H1 (cell line): ENCODE results near the gene GPC6. TPM values are rescaled to one million over a fixed set of nuclear protein-coding genes. Genes with fewer than 3 reads are reported as not detected.

ENCODE experiments used
- CTCF ChIA-PET: fragments of 300-600 bp; sonication (Branson Sonifier 250); formaldehyde crosslinking; loops from one replicate; lab custom pipeline; 2021; ENCODE audit not compliant: partially characterized antibody; lab: Charles Lee
- POLR2A ChIA-PET: fragments of 300-600 bp; sonication (Branson Sonifier 250); formaldehyde crosslinking; loops from one replicate; lab custom pipeline; 2021; ENCODE audit warnings: inconsistent platforms; ENCODE audit not compliant: partially characterized antibody; lab: Charles Lee
- DNase-seq, 2 experiments: peaks; one replicate each; pipeline versions ENCODE4 v3.0.0 to v3.0.0-alpha.2; 2010 to 2022; ENCODE audit warnings: low spot score in 2 of 2, low read depth in 1 of 2, mixed read lengths in 1 of 2
- FAIRE-seq: peaks from 2 replicates; lab custom pipeline; 2011; peaks lifted over from hg19 to GRCh38; lab: Jason Lieb, UNC
- H2AFZ ChIP-seq: 2 replicates; pipeline ENCODE4 v1.8.1; 2012; ENCODE audit warnings: low read length, inconsistent platforms
- H2AK5ac ChIP-seq: 2 replicates; pipeline ENCODE4 v1.6.1; 2013; ENCODE audit warnings: low read depth, low read length
- H2BK120ac ChIP-seq: replicated peaks from 2 replicates; pipeline ENCODE3; 2013; ENCODE audit warnings: low read depth, low read length, inconsistent platforms
- H2BK12ac ChIP-seq: 2 replicates; pipeline ENCODE4 v1.6.1; 2013; ENCODE audit warnings: low read depth, low read length
- H2BK15ac ChIP-seq: 2 replicates; pipeline ENCODE4 v1.6.1; 2013; ENCODE audit warnings: low read length
- H2BK20ac ChIP-seq: 2 replicates; pipeline ENCODE4 v1.6.1; 2013; ENCODE audit warnings: low read length
- H2BK5ac ChIP-seq: 2 replicates; pipeline ENCODE4 v1.6.1; 2013; ENCODE audit warnings: low read depth, low read length
- H3K14ac ChIP-seq: 2 replicates; pipeline ENCODE4 v1.6.1; 2013; ENCODE audit warnings: inconsistent platforms; ENCODE audit not compliant: insufficient read length
- H3K18ac ChIP-seq: 2 replicates; pipeline ENCODE4 v1.6.1; 2013; ENCODE audit warnings: low read length; ENCODE audit errors: extremely low read depth
- H3K23ac ChIP-seq: 2 replicates; pipeline ENCODE4 v1.6.1; 2013; ENCODE audit warnings: inconsistent platforms; ENCODE audit not compliant: insufficient read length
- H3K23me2 ChIP-seq: 2 replicates; pipeline ENCODE4 v1.6.1; 2013; ENCODE audit warnings: low read depth, low read length
- H3K27ac ChIP-seq: 2 replicates; pipeline ENCODE4 v1.6.1; 2011; ENCODE audit warnings: low read depth, low read length, inconsistent platforms
- H3K27me3 ChIP-seq, 4 experiments: replicated peaks in 1 of 4; 1 replicate in 1 of 4; 2 replicates in 3 of 4; pipeline versions ENCODE4 v1.6.1 to v1.8.1; 2011 to 2013; ENCODE audit warnings: low read length in 3 of 4, mild to moderate bottlenecking in 3 of 4, inconsistent platforms in 2 of 4, mixed read lengths in 2 of 4, moderate library complexity in 1 of 4; ENCODE audit not compliant: control insufficient read depth in 3 of 4, insufficient read depth in 3 of 4; ENCODE audit errors: extremely low read depth in 1 of 4
- H3K36me3 ChIP-seq, 4 experiments: 2 replicates each; pipeline versions ENCODE4 v1.6.1 to v1.8.1; 2011 to 2013; ENCODE audit warnings: mild to moderate bottlenecking in 4 of 4, low read length in 3 of 4, moderate library complexity in 2 of 4, control low read depth in 1 of 4, inconsistent platforms in 1 of 4; ENCODE audit not compliant: insufficient read depth in 4 of 4, control insufficient read depth in 2 of 4
- H3K4ac ChIP-seq: replicated peaks from 2 replicates; pipeline ENCODE3; 2013; ENCODE audit warnings: low read length, low read depth, mixed read lengths, inconsistent platforms; ENCODE audit not compliant: insufficient read length
- H3K4me1 ChIP-seq, 4 experiments: replicated peaks in 1 of 4; 1 replicate in 1 of 4; 2 replicates in 3 of 4; pipeline versions ENCODE4 v1.6.1 to v1.8.1; 2011 to 2013; ENCODE audit warnings: low read length in 3 of 4, inconsistent platforms in 2 of 4, mixed read lengths in 1 of 4; ENCODE audit not compliant: insufficient read depth in 4 of 4, control insufficient read depth in 3 of 4
- H3K4me2 ChIP-seq, 2 experiments: 2 replicates each; pipeline versions ENCODE4 v1.6.1 to v1.8.1; 2011 to 2013; ENCODE audit warnings: low read depth in 2 of 2, low read length in 2 of 2, control low read depth in 1 of 2, inconsistent platforms in 1 of 2, mild to moderate bottlenecking in 1 of 2; ENCODE audit not compliant: insufficient read depth in 1 of 2
- H3K4me3 ChIP-seq, 4 experiments: fragments of 200-600, 300-600 bp in 1 of 4; sonication (generic), shearing (Covaris generic), sonication (Bioruptor Twin) in 1 of 4; 2 replicates each; pipeline versions ENCODE4 v1.5.1 to v1.8.1; 2011 to 2016; ENCODE audit warnings: low read length in 4 of 4, low read depth in 3 of 4, control low read depth in 2 of 4, inconsistent platforms in 2 of 4, mild to moderate bottlenecking in 2 of 4, mixed read lengths in 1 of 4, moderate library complexity in 1 of 4; ENCODE audit not compliant: insufficient read depth in 2 of 4; ENCODE audit errors: extremely low read depth in 1 of 4
- H3K56ac ChIP-seq: replicated peaks from 2 replicates; pipeline ENCODE3; 2013; ENCODE audit warnings: low read depth, mild to moderate bottlenecking, mixed read lengths, low read length, inconsistent platforms; ENCODE audit not compliant: insufficient read length
- H3K79me1 ChIP-seq: 2 replicates; pipeline ENCODE4 v1.6.1; 2013; ENCODE audit warnings: low read depth, low read length, control low read depth
- H3K79me2 ChIP-seq, 2 experiments: 2 replicates each; pipeline versions ENCODE4 v1.6.1 to v1.8.1; 2012 to 2013; ENCODE audit warnings: low read length in 2 of 2, mild to moderate bottlenecking in 2 of 2, inconsistent platforms in 1 of 2; ENCODE audit not compliant: insufficient read depth in 2 of 2, control insufficient read depth in 1 of 2
- H3K9ac ChIP-seq, 4 experiments: replicated peaks in 1 of 4; 1 replicate in 1 of 4; 2 replicates in 3 of 4; pipeline versions ENCODE4 v1.6.1 to v1.8.1; 2011 to 2013; ENCODE audit warnings: low read depth in 3 of 4, low read length in 3 of 4, control low read depth in 2 of 4, mild to moderate bottlenecking in 2 of 4, moderate library complexity in 2 of 4, inconsistent platforms in 1 of 4; ENCODE audit errors: extremely low read depth in 1 of 4
- H3K9me3 ChIP-seq, 2 experiments: 2 replicates each; pipeline versions ENCODE4 v1.6.1 to v1.8.1; 2012 to 2013; ENCODE audit warnings: mild to moderate bottlenecking in 2 of 2, moderate library complexity in 2 of 2, control low read depth in 1 of 2, inconsistent platforms in 1 of 2, low read depth in 1 of 2, low read length in 1 of 2, mixed read lengths in 1 of 2; ENCODE audit not compliant: insufficient read depth in 2 of 2
- H4K20me1 ChIP-seq, 2 experiments: replicated peaks in 1 of 2; 2 replicates each; pipeline versions ENCODE3 to v1.8.1; 2011 to 2013; ENCODE audit warnings: inconsistent platforms in 2 of 2, low read length in 2 of 2, mild to moderate bottlenecking in 1 of 2; ENCODE audit not compliant: insufficient read depth in 2 of 2, control insufficient read depth in 1 of 2
- H4K5ac ChIP-seq: 2 replicates; pipeline ENCODE4 v1.6.1; 2013; ENCODE audit warnings: low read length, low read depth, mixed read lengths, inconsistent platforms; ENCODE audit not compliant: insufficient read length
- H4K8ac ChIP-seq: 2 replicates; pipeline ENCODE4 v1.8.0; 2013; ENCODE audit warnings: mild to moderate bottlenecking, moderate library complexity, low read length, inconsistent platforms; ENCODE audit not compliant: insufficient read depth; ENCODE audit errors: extremely low read depth
- H4K91ac ChIP-seq: replicated peaks from 2 replicates; pipeline ENCODE3; 2013; ENCODE audit warnings: low read length, mixed read lengths, inconsistent platforms; ENCODE audit not compliant: insufficient read length
- KDM5A ChIP-seq: fragments of 200-600 bp; IDR thresholded peaks from 2 replicates; pipeline ENCODE4 v1.7.1; 2012; ENCODE audit warnings: mild to moderate bottlenecking, low read length, inconsistent platforms, mixed read lengths
- SIN3A ChIP-seq, 2 experiments: IDR thresholded peaks in 1 of 2; conservative IDR thresholded peaks in 1 of 2; 2 replicates each; pipeline ENCODE4 v1.6.1; 2011 to 2012; ENCODE audit warnings: low read length in 2 of 2, improper control_type of control experiment in 1 of 2, low read depth in 1 of 2, mild to moderate bottlenecking in 1 of 2
- WGBS, 2 experiments: shearing (Covaris generic) in 1 of 2; methylation state at CpG; one replicate each; pipeline versions ENCODE4 v1.1.6 to v1.1.7; 2013 to 2015; ENCODE audit warnings: low lambda C conversion rate in 2 of 2, mixed read lengths in 2 of 2, inconsistent platforms in 1 of 2, low coverage in 1 of 2, missing lambda C conversion rate in 1 of 2; ENCODE audit not compliant: insufficient replicate concordance in 2 of 2, insufficient coverage in 1 of 2, insufficient read length in 1 of 2; ENCODE audit errors: extremely low coverage in 1 of 2, missing lambda C conversion rate in 1 of 2; 5-methylcytosine and 5-hydroxymethylcytosine counted together
- polyA plus RNA-seq, 7 experiments: library from polyadenylated mRNA; depleted of rRNA in 3 of 7; stranded (reverse) in 5 of 7; unstranded in 2 of 7; fragments of >200 nt in 5 of 7; fragments of 200-250 nt in 2 of 7; gene quantifications; 1 replicate in 5 of 7; 2 replicates in 1 of 7; 4 replicates in 1 of 7; pipeline versions ENCODE4 v1.2.1 to v1.2.3, GENCODE V29; 2011 to 2013; ENCODE audit warnings: missing spikeins in 2 of 7, mixed read lengths in 2 of 7
- total RNA-seq: library from RNA; stranded (reverse); fragmentation: NEBNext Ultra II Directional; extraction: Animal tissue kit (Norgen Biotek cat#: 25700); gene quantifications from 2 replicates; pipeline ENCODE4 v1.2.1, GENCODE V29; 2021

Gene GPC6
- total and polyA plus RNA-seq, 2 of the 8 experiments (the other 6 are each of a cell fraction or from before 2014, with no cell fraction given), result 5.4 to 12.0 TPM

DNA sequence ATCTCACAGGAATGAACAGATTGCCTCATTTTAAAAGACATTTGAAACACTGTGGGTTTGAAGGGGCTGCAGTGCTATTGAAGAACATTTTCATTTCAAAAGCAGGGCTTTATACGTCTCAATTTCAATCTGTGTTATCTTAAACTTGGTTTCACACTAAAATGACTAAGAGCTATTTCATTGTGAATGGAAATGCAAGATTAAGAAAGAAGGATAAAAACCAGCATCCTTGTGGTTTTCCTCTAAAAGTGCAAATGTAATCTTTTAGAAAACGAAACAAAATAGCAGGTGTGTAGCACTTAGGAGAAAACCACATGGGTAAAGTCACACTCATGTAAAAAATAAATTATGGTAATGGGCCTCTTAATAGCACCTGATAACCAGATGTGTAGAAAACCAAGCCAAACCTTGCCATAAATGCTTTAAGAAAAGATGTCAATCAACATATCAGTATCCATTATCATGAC lies 397.7 kb downstream of the GPC6 start:
- Histone ChIP-seq H3K4ac (no peak overlapping the region), H3K23me2 (no peaks in the 10 kb centered on the region; the same call in 1 of the 2 replicates), H4K91ac (no peak overlapping the region), H2AK5ac (no peak overlapping the region), H3K14ac (no peak overlapping the region), H3K4me3 (no peak overlapping the region), H3K9ac (no peak overlapping the region), H3K4me2 (no peak overlapping the region), H2BK12ac (no peak overlapping the region), H2BK5ac (no peak overlapping the region), H2BK20ac (no peak overlapping the region), H3K9me3 (no peaks in the 10 kb centered on the region), H4K20me1 (no peaks in the 10 kb centered on the region), H3K27me3 (no peaks in the 10 kb centered on the region), H3K79me2 (no peaks in the 10 kb centered on the region), H3K79me1 (no peaks in the 10 kb centered on the region), H3K56ac (no peak overlapping the region), H3K27ac (no peak overlapping the region), H3K4me1 (peaks cover 0 to 5% (median 2%) of the 10 kb centered on the region in 4 experiments; a peak in 2 of 7 replicates), H2BK120ac (no peak overlapping the region), H3K23ac (no peak overlapping the region), H4K8ac (no peak overlapping the region), H3K36me3 (no peaks in the 10 kb centered on the region), H2BK15ac (no peak overlapping the region), H3K18ac (no peak overlapping the region), H2AFZ (no peak overlapping the region), H4K5ac (no peak overlapping the region)
- ChIA-PET CTCF (interaction anchor here (0.5 to 1.5 kb wide), 3 partner anchors 12 to 106 kb away, joined by 3 to 4 read pairs (median 3); no protein-coding TSS in a partner anchor), POLR2A (no interaction called here)
- DNase-seq (no peak), FAIRE-seq (no peak)
- TF ChIP-seq KDM5A (no peak), SIN3A (conservative IDR thresholded peaks at IDR 0.05 in 1 of 2, IDR thresholded peaks at IDR 0.05 in 1 of 2; ENCODE audit: low read depth in 1 of 2, low read length in 2 of 2) (no peak)
- WGBS, 2 experiments, result 73% methylated on average over 2 of the region's 2 CpGs; no CpG with 5 or more reads in 1 of the 2 experiments
